Measurements from ENCODE around the gene MAP3K15. TPM values are rescaled to one million over a fixed set of nuclear protein-coding genes. Genes with fewer than 3 reads are reported as not detected.
A peak's percentile ranks its signal among the peaks of the same experiment; 100 is the strongest.

Gene MAP3K15
- total RNA-seq, 1 experiment from 2014 or later: not detected

GRCh38 chrX:19372547-19373331, 142.6 kb downstream of the MAP3K15 start:
- Histone ChIP-seq H3K79me2 (ENCODE audit: low read length) (no peaks in the 10 kb centered on the region), H3K36me3 (ENCODE audit: insufficient read depth, low read length) (no peaks in the 10 kb centered on the region), H3K27ac (ENCODE audit: low read length) (no peak overlapping the region), H4K20me1 (ENCODE audit: insufficient read depth, low read depth, low read length) (no peaks in the 10 kb centered on the region), H3K27me3 (ENCODE audit: low read length) (no peaks in the 10 kb centered on the region), H3K9me2 (replicated peaks; ENCODE audit: insufficient read depth, low read length) (no peaks in the 10 kb centered on the region), H3K4me2 (ENCODE audit: low read depth, low read length, poor library complexity, severe bottlenecking) (peak overlapping the region; percentile 73), H3K9ac (ENCODE audit: low read length) (peak overlapping the region; percentile 52), H2AFZ (ENCODE audit: low read length) (peak overlapping the region; percentile 83; the same call in 1 of the 2 replicates), H3K4me1 (ENCODE audit: low read length) (peaks cover 6% of the 10 kb centered on the region), H3K9me3 (ENCODE audit: low read length) (no peaks in the 10 kb centered on the region), H3K4me3 (ENCODE audit: low read length) (peak overlapping the region; percentile 58)
- DNase-seq: no peak

- Histone ChIP-seq H3K9ac (ENCODE audit: low read length) (peak overlapping the region; percentile 52), H3K36me3 (ENCODE audit: insufficient read depth, low read length) (no peaks in the 10 kb centered on the region), H3K4me2 (ENCODE audit: low read depth, low read length, poor library complexity, severe bottlenecking) (peak overlapping the region; percentile 73)
Measured at GRCh38 chrX:19372170-19372546, 143.2 kb downstream of the MAP3K15 start.

GRCh38 chrX:19370061-19370460, 145.2 kb downstream of the MAP3K15 start:
- no peaks in the 10 kb centered on the region for H4K20me1 ChIP-seq (ENCODE audit: insufficient read depth, low read depth, low read length)
- no peaks in the 10 kb centered on the region for H3K36me3 ChIP-seq (ENCODE audit: insufficient read depth, low read length)
- no peaks in the 10 kb centered on the region for H3K9me2 ChIP-seq (replicated peaks; ENCODE audit: insufficient read depth, low read length)
- no peak overlapping the region for H3K9ac ChIP-seq (ENCODE audit: low read length)
- H3K79me2 ChIP-seq (ENCODE audit: low read length): no peaks in the 10 kb centered on the region
- no peaks in the 10 kb centered on the region for H3K27me3 ChIP-seq (ENCODE audit: low read length)
- peaks cover 6% of the 10 kb centered on the region for H3K4me1 ChIP-seq (ENCODE audit: low read length)
- H3K9me3 ChIP-seq (ENCODE audit: low read length): no peaks in the 10 kb centered on the region
- no peak for DNase-seq
- no peak overlapping the region for H3K4me2 ChIP-seq (ENCODE audit: low read depth, low read length, poor library complexity, severe bottlenecking)
- H2AFZ ChIP-seq (ENCODE audit: low read length): no peak overlapping the region
- no peak overlapping the region for H3K4me3 ChIP-seq (ENCODE audit: low read length)
- H3K27ac ChIP-seq (ENCODE audit: low read length): no peak overlapping the region

More at GRCh38 chrX:19372170-19372546, 143.2 kb downstream of the MAP3K15 start:
- no peak overlapping the region for H3K27ac ChIP-seq (ENCODE audit: low read length)
- no peaks in the 10 kb centered on the region for H3K9me2 ChIP-seq (replicated peaks; ENCODE audit: insufficient read depth, low read length)
- H3K79me2 ChIP-seq (ENCODE audit: low read length): no peaks in the 10 kb centered on the region
- peak overlapping the region; percentile 83; the same call in 1 of the 2 replicates for H2AFZ ChIP-seq (ENCODE audit: low read length)
- peak; percentile 85 for DNase-seq
- peaks cover 6% of the 10 kb centered on the region for H3K4me1 ChIP-seq (ENCODE audit: low read length)
- peak overlapping the region; percentile 58 for H3K4me3 ChIP-seq (ENCODE audit: low read length)
- H3K27me3 ChIP-seq (ENCODE audit: low read length): no peaks in the 10 kb centered on the region
- no peaks in the 10 kb centered on the region for H4K20me1 ChIP-seq (ENCODE audit: insufficient read depth, low read depth, low read length)
- H3K9me3 ChIP-seq (ENCODE audit: low read length): no peaks in the 10 kb centered on the region

- no peaks in the 10 kb centered on the region for H4K20me1 ChIP-seq (ENCODE audit: insufficient read depth, low read depth, low read length)
- H3K9me2 ChIP-seq (replicated peaks; ENCODE audit: insufficient read depth, low read length): no peaks in the 10 kb centered on the region
- H3K9ac ChIP-seq (ENCODE audit: low read length): no peak overlapping the region
- no peaks in the 10 kb centered on the region for H3K9me3 ChIP-seq (ENCODE audit: low read length)
- H2AFZ ChIP-seq (ENCODE audit: low read length): no peak overlapping the region
- no peak for DNase-seq
- no peak overlapping the region for H3K27ac ChIP-seq (ENCODE audit: low read length)
- H3K4me1 ChIP-seq (ENCODE audit: low read length): peaks cover 6% of the 10 kb centered on the region
- H3K27me3 ChIP-seq (ENCODE audit: low read length): no peaks in the 10 kb centered on the region
- H3K4me3 ChIP-seq (ENCODE audit: low read length): no peak overlapping the region
- H3K79me2 ChIP-seq (ENCODE audit: low read length): no peaks in the 10 kb centered on the region
- no peaks in the 10 kb centered on the region; the same call in 1 of the 2 replicates for H3K36me3 ChIP-seq (ENCODE audit: insufficient read depth, low read length)
- H3K4me2 ChIP-seq (ENCODE audit: low read depth, low read length, poor library complexity, severe bottlenecking): no peak overlapping the region
Measured at GRCh38 chrX:19368576-19368975, 146.7 kb downstream of the MAP3K15 start.

GRCh38 chrX:19361701-19362100, 153.6 kb downstream of the MAP3K15 start:
- no peaks in the 10 kb centered on the region for H3K27me3 ChIP-seq (ENCODE audit: low read length)
- no peak overlapping the region for H3K4me3 ChIP-seq (ENCODE audit: low read length)
- H4K20me1 ChIP-seq (ENCODE audit: insufficient read depth, low read depth, low read length): no peaks in the 10 kb centered on the region
- no peak overlapping the region for H3K9ac ChIP-seq (ENCODE audit: low read length)
- H2AFZ ChIP-seq (ENCODE audit: low read length): no peak overlapping the region
- no peaks in the 10 kb centered on the region for H3K4me1 ChIP-seq (ENCODE audit: low read length)
- H3K9me2 ChIP-seq (replicated peaks; ENCODE audit: insufficient read depth, low read length): no peaks in the 10 kb centered on the region
- DNase-seq: no peak
- no peak overlapping the region for H3K27ac ChIP-seq (ENCODE audit: low read length)
- no peaks in the 10 kb centered on the region for H3K79me2 ChIP-seq (ENCODE audit: low read length)
- H3K4me2 ChIP-seq (ENCODE audit: low read depth, low read length, poor library complexity, severe bottlenecking): no peak overlapping the region
- no peaks in the 10 kb centered on the region for H3K9me3 ChIP-seq (ENCODE audit: low read length)
- peaks cover 20% of the 10 kb centered on the region for H3K36me3 ChIP-seq (ENCODE audit: insufficient read depth, low read length)

GRCh38 chrX:19360903-19361302, 154.4 kb downstream of the MAP3K15 start:
- H3K9me2 ChIP-seq (replicated peaks; ENCODE audit: insufficient read depth, low read length): no peaks in the 10 kb centered on the region
- no peak overlapping the region for H3K9ac ChIP-seq (ENCODE audit: low read length)
- H3K27me3 ChIP-seq (ENCODE audit: low read length): no peaks in the 10 kb centered on the region
- H3K4me2 ChIP-seq (ENCODE audit: low read depth, low read length, poor library complexity, severe bottlenecking): no peak overlapping the region
- H3K79me2 ChIP-seq (ENCODE audit: low read length): no peaks in the 10 kb centered on the region
- H2AFZ ChIP-seq (ENCODE audit: low read length): no peak overlapping the region
- H3K27ac ChIP-seq (ENCODE audit: low read length): no peak overlapping the region
- no peak overlapping the region for H3K4me3 ChIP-seq (ENCODE audit: low read length)
- H3K9me3 ChIP-seq (ENCODE audit: low read length): no peaks in the 10 kb centered on the region
- no peaks in the 10 kb centered on the region for H3K4me1 ChIP-seq (ENCODE audit: low read length)
- no peak for DNase-seq
- H4K20me1 ChIP-seq (ENCODE audit: insufficient read depth, low read depth, low read length): no peaks in the 10 kb centered on the region
- peaks cover 20% of the 10 kb centered on the region for H3K36me3 ChIP-seq (ENCODE audit: insufficient read depth, low read length)

- Histone ChIP-seq H3K4me2 (ENCODE audit: low read depth, low read length, poor library complexity, severe bottlenecking) (no peak overlapping the region), H3K9ac (ENCODE audit: low read length) (no peak overlapping the region), H3K9me3 (ENCODE audit: low read length) (no peaks in the 10 kb centered on the region), H3K9me2 (replicated peaks; ENCODE audit: insufficient read depth, low read length) (no peaks in the 10 kb centered on the region), H3K4me1 (ENCODE audit: low read length) (no peaks in the 10 kb centered on the region), H4K20me1 (ENCODE audit: insufficient read depth, low read depth, low read length) (no peaks in the 10 kb centered on the region), H3K79me2 (ENCODE audit: low read length) (no peaks in the 10 kb centered on the region), H3K36me3 (ENCODE audit: insufficient read depth, low read length) (peaks cover 20% of the 10 kb centered on the region), H3K4me3 (ENCODE audit: low read length) (no peak overlapping the region), H3K27ac (ENCODE audit: low read length) (no peak overlapping the region), H3K27me3 (ENCODE audit: low read length) (no peaks in the 10 kb centered on the region), H2AFZ (ENCODE audit: low read length) (no peak overlapping the region)
- no peak for DNase-seq
Measured at GRCh38 chrX:19358521-19358920, 156.8 kb downstream of the MAP3K15 start.

GRCh38 chrX:19354625-19355024, 160.7 kb downstream of the MAP3K15 start:
- no peak overlapping the region for H3K27ac ChIP-seq (ENCODE audit: low read length)
- H3K9me2 ChIP-seq (replicated peaks; ENCODE audit: insufficient read depth, low read length): no peaks in the 10 kb centered on the region
- H3K36me3 ChIP-seq (ENCODE audit: insufficient read depth, low read length): peaks cover 14% of the 10 kb centered on the region; the same call in 1 of the 2 replicates

More at GRCh38 chrX:19354625-19355024, 160.7 kb downstream of the MAP3K15 start:
- Histone ChIP-seq H3K9ac (ENCODE audit: low read length) (no peak overlapping the region), H4K20me1 (ENCODE audit: insufficient read depth, low read depth, low read length) (no peaks in the 10 kb centered on the region), H2AFZ (ENCODE audit: low read length) (no peak overlapping the region), H3K27me3 (ENCODE audit: low read length) (no peaks in the 10 kb centered on the region), H3K79me2 (ENCODE audit: low read length) (no peaks in the 10 kb centered on the region), H3K4me1 (ENCODE audit: low read length) (peaks cover 13% of the 10 kb centered on the region), H3K4me3 (ENCODE audit: low read length) (no peak overlapping the region), H3K9me3 (ENCODE audit: low read length) (no peaks in the 10 kb centered on the region), H3K4me2 (ENCODE audit: low read depth, low read length, poor library complexity, severe bottlenecking) (no peak overlapping the region)
- no peak for DNase-seq

Measured in Karpas-422 (cell line).